KOPT-K1 (cell line): Measurements from ENCODE around the gene GH2.
"Not testable (repeated sequence)": the region's sequence is repeated elsewhere in the genome, so short reads cannot be mapped to it uniquely, and the experiment has no call there.

Source experiments
- H3K27ac ChIP-seq: fragments of 200-600 bp; sonication (generic); 2 replicates; pipeline ENCODE4 v1.5.1; 2016; ENCODE audit warnings: antibody characterized with exemption, mild to moderate bottlenecking, low read depth, low read length; ENCODE audit not compliant: poor library complexity, severe bottlenecking
- H3K36me3 ChIP-seq: fragments of 200-600 bp; sonication (generic); 2 replicates; pipeline ENCODE4 v1.5.1; 2017; ENCODE audit warnings: antibody characterized with exemption, mild to moderate bottlenecking, low read length, moderate library complexity; ENCODE audit not compliant: insufficient read depth
- H3K9me3 ChIP-seq: fragments of 200-600 bp; sonication (generic); 2 replicates; pipeline ENCODE4 v1.5.1; 2017; ENCODE audit warnings: antibody characterized with exemption, low read length, mild to moderate bottlenecking; ENCODE audit not compliant: insufficient read depth, poor library complexity, severe bottlenecking

Gene GH2

GRCh38 chr17:63881935-63882601 is at the start of gene GH2:
TSS of gene GH2 (minus strand) at chr17:63881944. CDS start at chr17:63881801, 143 bp downstream.
- no peaks in the 10 kb centered on the region for H3K36me3 ChIP-seq
- H3K27ac ChIP-seq, result no peak within 1 kb of the TSS
- no peaks in the 10 kb centered on the region for H3K9me3 ChIP-seq

DNA sequence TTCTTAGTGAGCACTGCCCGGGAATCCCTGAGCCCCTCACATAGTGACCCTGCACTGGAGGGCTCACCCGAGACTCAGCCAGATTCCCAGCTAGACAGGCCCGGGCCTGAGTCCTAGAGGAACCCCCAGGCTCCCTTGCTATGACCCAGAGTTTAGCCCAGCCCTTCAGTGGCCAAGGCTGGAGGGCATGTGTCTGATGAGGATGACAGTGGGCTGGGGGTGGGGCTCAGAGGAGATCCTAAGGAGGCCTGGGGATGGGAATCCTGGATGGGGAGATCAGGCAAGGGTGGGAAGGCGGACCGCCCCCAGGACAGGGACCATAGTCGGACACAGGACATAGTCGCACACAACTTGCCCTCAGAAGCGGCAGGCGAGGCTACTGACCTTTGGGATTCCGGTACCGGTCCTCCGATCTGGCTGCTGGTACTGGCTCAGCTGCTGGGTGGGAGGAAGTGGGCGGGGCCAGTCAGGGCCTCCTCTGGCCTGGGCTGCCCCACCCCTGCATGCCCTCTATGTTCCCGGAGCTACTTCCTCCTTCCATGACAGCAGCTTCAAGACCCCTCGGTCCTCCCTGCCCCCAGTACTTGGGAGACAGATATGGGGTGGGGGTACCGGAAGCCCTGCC is 49.3 kb upstream of the GH2 start:
- Histone ChIP-seq H3K36me3 (no peaks in the 10 kb centered on the region; the same call in 1 of the 2 replicates), H3K27ac (peak overlapping the region; percentile 58), H3K9me3 (no peaks in the 10 kb centered on the region)

DNA sequence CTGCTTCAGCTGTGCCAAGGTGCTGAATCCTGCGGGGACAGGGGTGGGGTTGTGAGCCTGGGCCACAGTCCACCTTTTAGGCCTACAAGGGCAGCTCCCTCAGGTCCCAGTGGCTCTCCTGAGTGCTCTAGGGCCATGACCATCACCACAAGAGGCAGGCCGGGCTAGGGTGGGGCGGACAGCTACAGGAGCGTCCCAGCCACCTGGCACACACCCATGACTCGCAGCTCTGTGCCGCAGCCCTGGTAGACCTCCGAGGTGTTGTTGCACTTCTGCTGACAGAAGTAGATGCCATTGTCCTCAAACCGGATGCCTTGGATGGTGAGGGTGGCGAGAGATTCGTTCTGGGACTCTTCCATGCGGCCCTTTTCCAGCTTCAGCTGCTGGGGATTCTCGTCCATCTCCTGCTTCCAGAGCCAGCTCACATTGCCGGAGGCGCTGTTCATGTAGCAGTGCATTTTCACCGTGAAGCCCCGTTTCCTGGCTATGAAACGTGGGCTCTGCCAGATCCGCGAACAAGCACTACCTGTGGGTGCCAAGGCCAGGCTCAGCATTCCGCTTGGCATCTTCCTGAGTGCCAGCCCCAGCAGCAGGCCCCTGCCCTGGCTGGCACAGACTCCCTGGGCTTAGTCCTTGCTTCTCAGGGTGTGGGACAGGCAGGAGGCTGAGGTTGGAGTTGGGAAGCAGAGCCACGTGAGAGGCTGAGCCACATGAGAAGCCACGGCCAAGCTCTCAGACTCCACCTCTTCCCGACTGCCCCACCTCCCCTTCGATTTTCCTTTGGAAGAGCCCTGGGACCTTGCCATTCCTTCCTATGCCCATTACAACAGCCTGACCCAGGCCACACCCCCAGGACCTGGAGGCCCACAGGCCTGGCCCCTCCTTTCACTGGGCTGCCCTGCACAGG is 48.4 kb upstream of the GH2 start:
- H3K9me3 ChIP-seq, result no peaks in the 10 kb centered on the region
- H3K27ac ChIP-seq, result no peak overlapping the region
- H3K36me3 ChIP-seq, result no peaks in the 10 kb centered on the region; the same call in 1 of the 2 replicates

DNA sequence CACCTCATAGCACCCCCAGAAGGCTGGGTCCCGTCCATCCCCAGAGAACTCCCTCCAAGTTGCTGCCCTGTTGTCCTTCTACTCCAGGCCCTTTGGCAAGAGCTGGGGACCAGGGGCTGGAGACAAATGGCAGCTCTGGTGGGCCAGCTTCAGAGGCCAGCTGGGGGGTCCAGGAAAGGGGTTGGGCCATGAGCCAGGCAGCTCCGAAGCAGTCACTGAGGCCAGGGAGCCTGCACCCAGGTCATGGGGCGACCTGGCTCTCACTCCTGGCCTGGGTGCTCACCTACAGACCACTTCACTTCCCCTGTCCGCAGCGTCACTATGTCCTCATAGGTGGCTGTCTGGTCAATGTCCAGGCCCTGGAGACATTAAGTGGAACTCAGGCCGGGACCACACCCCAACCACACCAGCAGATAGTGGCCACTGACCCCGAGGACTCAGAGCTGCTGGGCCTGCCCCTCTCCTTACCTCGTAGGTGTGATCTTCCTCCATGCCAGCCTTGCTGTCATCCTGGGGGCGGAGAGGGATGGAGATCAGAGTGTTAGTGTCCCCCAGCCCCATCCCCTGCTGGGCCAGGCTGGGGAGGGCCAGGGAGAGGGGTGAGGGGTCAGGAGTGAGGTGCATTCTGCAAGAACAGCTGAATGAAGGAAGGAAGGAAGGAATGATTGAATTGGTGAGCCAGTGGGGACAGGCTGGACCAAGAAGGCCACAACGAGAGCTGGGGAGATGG is 47.4 kb upstream of the GH2 start:
- Histone ChIP-seq H3K36me3 (no peaks in the 10 kb centered on the region; the same call in 1 of the 2 replicates), H3K9me3 (no peaks in the 10 kb centered on the region), H3K27ac (no peak overlapping the region)

DNA sequence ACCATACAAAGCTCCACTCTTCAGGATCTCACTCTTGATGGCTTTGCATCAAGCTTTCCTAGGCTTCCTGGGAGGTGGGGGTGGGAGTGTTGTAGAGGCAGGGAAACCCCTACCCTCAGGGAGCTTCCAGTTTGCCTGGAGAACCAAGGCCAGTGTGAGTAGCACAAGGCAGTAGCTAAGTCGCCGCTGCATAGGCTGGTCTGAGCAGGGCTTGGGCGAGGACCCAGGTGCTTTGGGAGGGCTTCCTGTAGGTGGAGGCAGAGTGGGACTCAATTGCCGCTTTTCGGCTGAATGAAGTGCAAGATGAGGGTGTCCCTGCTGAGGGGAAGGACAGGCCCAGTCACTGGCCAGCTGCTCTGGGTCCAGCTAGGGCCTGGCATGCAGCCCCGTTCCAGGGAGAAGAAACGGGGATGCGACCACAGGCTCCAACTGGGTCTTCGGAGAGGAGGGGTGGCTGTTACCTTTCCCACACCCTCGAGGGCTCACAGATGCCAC is 46.5 kb upstream of the GH2 start:
- H3K27ac ChIP-seq, result no peak overlapping the region
- no peaks in the 10 kb centered on the region for H3K9me3 ChIP-seq
- H3K36me3 ChIP-seq, result no peaks in the 10 kb centered on the region; the same call in 1 of the 2 replicates

DNA sequence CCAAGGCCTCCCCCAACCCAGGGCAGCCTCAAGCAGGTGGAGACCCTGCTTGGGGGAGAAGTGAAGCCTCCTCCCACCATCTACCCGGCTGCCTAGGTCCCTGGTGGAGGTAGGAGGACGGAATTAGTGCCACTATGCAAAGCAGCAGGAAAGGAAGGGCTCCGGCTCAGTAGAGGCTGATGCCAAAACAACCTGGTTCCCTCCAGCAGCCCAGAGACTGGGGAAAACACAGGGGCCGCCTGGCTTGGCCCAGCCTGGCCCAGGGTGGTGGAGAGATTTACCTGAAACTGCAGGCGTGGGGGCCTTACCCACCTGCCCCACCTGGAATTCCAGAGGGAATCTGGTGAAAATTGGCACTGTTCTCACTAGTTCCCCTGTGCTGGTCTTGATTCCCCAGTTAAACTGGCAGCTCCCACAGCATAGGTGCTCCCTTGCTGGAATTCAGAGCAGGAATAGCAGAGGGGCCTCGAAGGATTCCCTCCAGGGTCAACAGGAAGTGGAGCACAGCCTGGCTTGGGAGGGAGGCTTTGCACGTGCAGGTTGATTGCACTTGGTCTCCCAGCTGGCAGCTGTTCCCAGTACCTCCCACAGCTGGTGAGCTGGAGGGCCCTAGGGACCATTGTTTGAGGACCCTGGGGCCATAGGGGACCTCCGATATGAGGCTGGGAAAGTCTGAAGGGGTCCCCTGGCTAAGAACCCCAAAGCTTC is 45.9 kb upstream of the GH2 start:
- no peaks in the 10 kb centered on the region; the same call in 1 of the 2 replicates for H3K36me3 ChIP-seq
- no peaks in the 10 kb centered on the region for H3K9me3 ChIP-seq
- no peak overlapping the region for H3K27ac ChIP-seq

- no peaks in the 10 kb centered on the region; the same call in 1 of the 2 replicates for H3K36me3 ChIP-seq
- no peaks in the 10 kb centered on the region for H3K9me3 ChIP-seq
- H3K27ac ChIP-seq, result no peak overlapping the region
These were observed 44.4 kb upstream of the GH2 start for GRCh38 chr17:63926164-63926563.

DNA sequence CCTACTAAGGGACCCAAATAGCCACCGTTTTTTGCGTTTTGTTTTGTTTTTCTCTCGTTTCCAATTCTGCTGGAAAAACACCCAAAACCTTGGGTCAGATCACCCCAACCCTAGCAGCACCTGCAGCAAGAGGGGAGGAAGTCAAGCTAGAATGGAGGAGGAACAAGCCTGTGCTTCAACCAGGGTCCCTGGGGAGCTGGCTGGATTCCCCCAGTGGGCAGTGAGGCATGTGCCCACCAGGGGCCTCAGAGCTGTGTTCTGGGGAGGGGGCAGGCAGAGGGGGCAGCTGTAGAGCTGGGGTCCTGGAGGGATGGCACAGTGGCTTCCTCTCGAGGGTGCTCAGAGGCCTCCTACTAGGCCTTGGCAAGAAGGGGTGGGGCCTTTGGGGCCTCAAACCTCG is 43.9 kb upstream of the GH2 start:
- no peaks in the 10 kb centered on the region; the same call in 1 of the 2 replicates for H3K36me3 ChIP-seq
- no peak overlapping the region for H3K27ac ChIP-seq
- H3K9me3 ChIP-seq, result no peaks in the 10 kb centered on the region

DNA sequence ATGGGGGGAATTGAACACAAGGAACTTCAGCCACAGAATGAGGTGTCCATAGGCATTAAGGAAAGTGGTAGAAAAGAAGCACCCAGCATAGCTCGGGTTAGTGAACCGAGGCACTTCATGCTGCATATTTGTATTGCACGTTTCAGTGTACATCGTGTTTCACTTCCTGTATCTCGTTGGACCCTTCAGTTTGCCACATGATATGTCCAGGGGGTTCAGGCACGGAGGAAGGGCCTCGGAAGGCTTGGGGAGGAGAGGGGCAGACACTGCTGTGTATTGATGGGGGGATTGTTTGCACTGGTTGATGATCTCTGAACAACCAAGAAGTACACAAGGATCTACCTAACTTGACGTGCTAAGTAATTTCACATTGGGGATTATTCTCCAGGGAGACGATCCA is 40.7 kb upstream of the GH2 start:
- H3K27ac ChIP-seq, H3K9me3 ChIP-seq, H3K36me3 ChIP-seq: not testable (repeated sequence)

- not testable (repeated sequence) for H3K9me3 ChIP-seq, H3K27ac ChIP-seq, H3K36me3 ChIP-seq
These were observed 39.0 kb upstream of the GH2 start for GRCh38 chr17:63920779-63921178.

DNA sequence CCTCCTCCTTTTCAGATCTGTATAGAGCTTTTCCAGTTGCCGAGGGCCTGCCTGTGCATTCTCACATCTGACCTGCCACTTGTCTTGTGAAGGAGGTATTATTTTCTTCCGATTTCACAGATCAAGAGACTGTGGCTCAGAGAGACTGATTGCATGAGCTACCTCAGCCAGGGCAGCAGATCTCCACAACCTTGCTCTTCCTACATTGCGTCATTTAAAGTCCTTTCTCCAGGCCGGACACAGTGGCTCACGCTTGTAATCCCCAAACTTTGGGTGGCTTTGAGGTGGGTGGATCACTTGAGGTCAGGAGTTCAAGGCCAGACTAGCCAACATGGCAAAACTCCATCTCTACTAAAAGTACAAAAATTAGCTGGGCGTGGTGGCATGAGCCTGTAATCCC is 38.3 kb upstream of the GH2 start:
- not testable (repeated sequence) for H3K27ac ChIP-seq, H3K36me3 ChIP-seq, H3K9me3 ChIP-seq

DNA sequence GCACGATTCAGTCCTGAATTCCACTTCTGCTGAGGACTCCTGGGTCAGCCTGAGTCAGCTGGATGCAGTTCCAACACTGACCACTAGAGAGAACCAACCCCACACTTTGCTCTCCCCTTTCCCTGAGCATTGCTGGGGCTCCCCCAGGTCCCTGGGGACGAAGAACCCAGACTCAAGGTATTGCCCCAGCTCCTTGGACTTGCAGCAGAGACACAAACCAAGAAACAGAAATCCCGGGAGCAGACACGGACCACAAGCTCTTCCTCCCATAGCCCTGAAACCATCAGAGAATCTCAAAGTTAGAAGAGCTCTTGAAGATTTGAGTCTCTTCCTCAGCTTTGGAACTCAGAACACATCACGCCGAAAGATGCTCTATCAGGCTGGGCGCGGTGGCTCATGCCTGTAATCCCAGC is 37.6 kb upstream of the GH2 start:
- H3K9me3 ChIP-seq, result no peaks in the 10 kb centered on the region
- H3K36me3 ChIP-seq, result no peaks in the 10 kb centered on the region
- H3K27ac ChIP-seq, result no peak overlapping the region

GRCh38 chr17:63918789-63919305 is 37.1 kb upstream of the GH2 start, which contains the start of gene GH1:
TSS of gene GH1 (minus strand) at chr17:63918839. CDS start at chr17:63918776, 63 bp downstream.
- not testable (repeated sequence) for H3K36me3 ChIP-seq, H3K27ac ChIP-seq, H3K9me3 ChIP-seq

DNA sequence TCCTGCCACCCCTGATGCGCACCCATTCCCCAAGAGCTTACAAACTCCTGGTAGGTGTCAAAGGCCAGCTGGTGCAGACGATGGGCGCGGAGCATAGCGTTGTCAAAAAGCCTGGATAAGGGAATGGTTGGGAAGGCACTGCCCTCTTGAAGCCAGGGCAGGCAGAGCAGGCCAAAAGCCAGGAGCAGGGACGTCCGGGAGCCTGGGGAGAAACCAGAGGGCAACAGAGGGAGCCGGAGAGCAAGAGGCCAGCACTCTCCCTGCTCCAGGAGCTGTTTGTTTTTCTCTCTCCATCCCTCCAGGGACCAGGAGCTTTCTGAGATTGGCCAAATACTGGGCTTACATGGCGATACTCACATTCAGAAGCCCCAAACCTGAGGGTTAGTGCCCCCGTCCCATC is 36.6 kb upstream of the GH2 start:
- H3K36me3 ChIP-seq, result no peaks in the 10 kb centered on the region
- no peaks in the 10 kb centered on the region for H3K9me3 ChIP-seq
- H3K27ac ChIP-seq, result no peak overlapping the region
